Calu3 (cell line): ENCODE measurements around the gene HDAC4. TPM values are rescaled to one million over a fixed set of nuclear protein-coding genes. Genes with fewer than 3 reads are reported as not detected.
A peak's percentile ranks its signal among the peaks of the same experiment; 100 is the strongest.

ENCODE experiments used
- BruUV-seq: library from RNA; stranded (reverse); fragments of 400-500 nt; replicated peaks from 2 replicates; lab custom pipeline; 2021; lab: Mats Ljungman, UMichigan
- CTCF ChIA-PET: fragments of 300-600 bp; sonication (Branson Sonifier 250); formaldehyde crosslinking; loops from one replicate; lab custom pipeline; 2022; ENCODE audit warnings: antibody characterized with exemption; lab: Charles Lee
- DNase-seq: peaks from one replicate; pipeline ENCODE4 v3.0.0; 2022
- H3K27ac Mint-ChIP-seq: one replicate; pipeline ENCODE4 v1.8.0; 2022; ENCODE audit warnings: mixed read lengths; ENCODE audit not compliant: unreplicated experiment
- H3K27me3 Mint-ChIP-seq: one replicate; pipeline ENCODE4 v1.8.0; 2022; ENCODE audit warnings: mixed read lengths; ENCODE audit not compliant: unreplicated experiment
- H3K36me3 Mint-ChIP-seq: one replicate; pipeline ENCODE4 v1.8.0; 2022; ENCODE audit warnings: mild to moderate bottlenecking, moderate library complexity, mixed read lengths; ENCODE audit not compliant: insufficient read depth, unreplicated experiment
- H3K4me1 Mint-ChIP-seq: one replicate; pipeline ENCODE4 v1.8.0; 2022; ENCODE audit warnings: mild to moderate bottlenecking, low read depth, mixed read lengths; ENCODE audit not compliant: unreplicated experiment
- H3K4me3 Mint-ChIP-seq: one replicate; pipeline ENCODE4 v1.8.0; 2022; ENCODE audit warnings: mild to moderate bottlenecking, low read depth, moderate library complexity, mixed read lengths; ENCODE audit not compliant: unreplicated experiment
- H3K9me3 Mint-ChIP-seq: one replicate; pipeline ENCODE4 v1.8.0; 2022; ENCODE audit warnings: low read depth, mixed read lengths; ENCODE audit not compliant: unreplicated experiment
- CTCF ChIP-seq: fragments of 200-600 bp; IDR thresholded peaks from one replicate; pipeline ENCODE4 v1.8.0; 2022; ENCODE audit warnings: antibody characterized with exemption; ENCODE audit not compliant: unreplicated experiment
- intact Hi-C: fragments of 100-400 bp; cut with micrococcal nuclease; formaldehyde crosslinking; loops from one replicate; pipeline ENCODE4 v1.10.0; 2022; ENCODE audit not compliant: unreplicated experiment
- total RNA-seq: library from RNA; stranded (reverse); gene quantifications from 2 replicates; pipeline ENCODE4 v1.2.3, GENCODE V29; 2022

HDAC4 gene
- total RNA-seq, 1 experiment from 2014 or later: 39.6 TPM

DNA sequence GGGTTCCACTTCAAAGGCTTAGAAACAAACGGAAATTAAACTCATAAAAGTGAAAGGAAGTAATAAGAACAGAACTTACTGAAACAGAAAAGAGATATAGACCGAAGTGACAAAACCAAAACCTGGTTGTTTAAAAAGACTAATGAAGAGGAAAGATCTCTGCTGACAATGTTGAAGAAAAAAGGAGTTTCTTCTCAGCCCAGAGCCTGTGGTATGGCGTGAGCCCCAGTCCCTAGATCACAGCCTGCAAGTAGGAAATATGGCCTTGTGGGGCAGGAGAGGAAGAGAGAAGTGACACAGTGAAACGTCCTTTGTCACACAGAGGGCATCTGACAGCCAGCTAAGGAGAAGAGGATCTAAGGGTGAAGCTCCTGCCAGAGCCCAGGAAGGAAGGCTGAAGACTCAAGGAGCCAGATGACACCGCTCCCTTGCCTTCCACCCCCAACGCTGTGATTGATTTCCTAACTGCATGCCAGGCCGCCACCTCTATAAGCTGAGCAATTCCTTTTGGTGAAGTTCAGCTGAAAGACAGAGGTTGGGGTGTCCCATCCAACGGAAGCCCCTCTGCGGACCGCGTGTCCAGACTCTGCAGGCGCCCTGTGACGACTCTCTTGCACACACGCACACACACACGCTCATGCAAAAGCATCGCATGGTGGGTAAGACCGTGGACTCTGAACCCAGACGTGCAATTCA, 141.1 kb downstream of the HDAC4 start:
- intact Hi-C loops: loop anchor here (10.0 kb wide), 1 partner anchor 135 kb away; no protein-coding TSS in a partner anchor
- Mint-ChIP-seq H3K36me3 (no peaks in the 10 kb centered on the region), H3K27me3 (no peaks in the 10 kb centered on the region), H3K4me1 (peaks cover 11% of the 10 kb centered on the region), H3K27ac (no peak overlapping the region), H3K9me3 (peaks cover 6% of the 10 kb centered on the region), H3K4me3 (no peak overlapping the region)
- CTCF ChIA-PET: interaction anchor here (1.2 kb wide), 1 partner anchor 8 kb away, joined by 3 read pairs; no protein-coding TSS in a partner anchor
- BruUV-seq: no TSS peak
- no peak for TF ChIP-seq CTCF
- DNase-seq: no peak

- Mint-ChIP-seq H3K4me3 (no peak overlapping the region), H3K36me3 (no peaks in the 10 kb centered on the region), H3K27ac (no peak overlapping the region), H3K27me3 (no peaks in the 10 kb centered on the region), H3K9me3 (peaks cover 6% of the 10 kb centered on the region), H3K4me1 (peaks cover 9% of the 10 kb centered on the region)
- DNase-seq: no peak
- no peak for TF ChIP-seq CTCF
- intact Hi-C loops: no loop called here
- no TSS peak for BruUV-seq
- CTCF ChIA-PET: interaction anchor here (1.2 kb wide), 1 partner anchor 8 kb away, joined by 3 read pairs; no protein-coding TSS in a partner anchor
Measured at GRCh38 chr2:239259173-239259572, 141.6 kb downstream of the HDAC4 start.

GRCh38 chr2:239258248-239258647, 142.6 kb downstream of the HDAC4 start:
- peaks cover 11% of the 10 kb centered on the region for H3K4me1 Mint-ChIP-seq
- no peak overlapping the region for H3K4me3 Mint-ChIP-seq
- H3K27me3 Mint-ChIP-seq: no peaks in the 10 kb centered on the region
- no peaks in the 10 kb centered on the region for H3K36me3 Mint-ChIP-seq
- peaks cover 6% of the 10 kb centered on the region for H3K9me3 Mint-ChIP-seq
- CTCF ChIA-PET: interaction anchor here (1.2 kb wide), 1 partner anchor 9 kb away, joined by 3 read pairs; no protein-coding TSS in a partner anchor
- intact Hi-C loops: no loop called here
- BruUV-seq: no TSS peak
- no peak for DNase-seq
- TF ChIP-seq CTCF: no peak
- H3K27ac Mint-ChIP-seq: no peak overlapping the region

DNA sequence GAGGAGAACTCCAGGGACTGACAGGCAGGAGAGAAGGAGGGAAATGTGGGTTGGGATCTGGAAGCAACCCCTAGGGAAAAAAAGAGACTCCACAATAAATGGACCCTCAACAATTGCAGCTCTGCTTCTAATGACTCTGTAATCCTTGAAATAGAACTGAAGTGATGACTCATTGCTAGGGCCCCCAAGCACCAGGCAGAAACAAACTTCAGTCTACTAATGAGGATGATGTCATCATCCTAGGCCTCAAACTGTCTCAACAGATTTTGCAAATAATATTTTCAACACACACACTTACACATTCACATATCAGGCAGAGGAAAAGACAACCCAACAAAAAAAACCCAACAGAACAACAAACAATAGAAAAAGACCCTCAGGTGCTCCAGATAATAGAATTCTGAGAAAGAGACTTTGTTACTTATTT, 143.3 kb downstream of the HDAC4 start:
- Mint-ChIP-seq H3K4me1 (peaks cover 18% of the 10 kb centered on the region), H3K27me3 (no peaks in the 10 kb centered on the region), H3K9me3 (peaks cover 6% of the 10 kb centered on the region), H3K4me3 (no peak overlapping the region), H3K36me3 (no peaks in the 10 kb centered on the region), H3K27ac (peak overlapping the region; percentile 50)
- intact Hi-C loops: no loop called here
- CTCF ChIA-PET: interaction anchor here (1.0 kb wide), 1 partner anchor 10 kb away, joined by 5 read pairs; no protein-coding TSS in a partner anchor
- TF ChIP-seq CTCF: no peak
- BruUV-seq: no TSS peak
- no peak for DNase-seq
